ENCODE data around the gene THADA.

THADA gene

GRCh38 chr2:43379494-43379893 lies 216.3 kb downstream of the THADA start:
- no peak for TF ChIP-seq CTCF (IDR thresholded peaks at IDR 0.05; ENCODE audit: insufficient read depth, low read length, poor library complexity, severe bottlenecking)
- TF ChIP-seq EZH2phosphoT487 (conservative IDR thresholded peaks at IDR 0.05; ENCODE audit: low read length): no peak
- Histone ChIP-seq H3K27ac (ENCODE audit: low read depth, low read length) (no peak overlapping the region), H3K9me3 (ENCODE audit: insufficient read depth, low read length) (no peaks in the 10 kb centered on the region), H3K36me3 (ENCODE audit: low read length) (no peaks in the 10 kb centered on the region), H4K20me1 (ENCODE audit: low read depth, low read length) (no peaks in the 10 kb centered on the region), H3K9me2 (replicated peaks; ENCODE audit: insufficient read depth, low read length) (no peaks in the 10 kb centered on the region), H3K79me2 (ENCODE audit: insufficient read depth, low read length) (no peaks in the 10 kb centered on the region), H3K4me2 (ENCODE audit: low read depth, low read length, poor library complexity, severe bottlenecking) (no peak overlapping the region), H3K9ac (ENCODE audit: low read length) (no peak overlapping the region), H3K4me3 (ENCODE audit: insufficient read depth, low read length, poor library complexity, severe bottlenecking) (no peak overlapping the region), H3K27me3 (ENCODE audit: low read length) (no peaks in the 10 kb centered on the region), H3F3A (ENCODE audit: insufficient read depth) (no peaks in the 10 kb centered on the region), H2AFZ (ENCODE audit: low read depth, low read length, severe bottlenecking) (no peak overlapping the region)

- no peaks in the 10 kb centered on the region for H3K27me3 ChIP-seq (ENCODE audit: low read length)
- H3K9me2 ChIP-seq (replicated peaks; ENCODE audit: insufficient read depth, low read length): no peaks in the 10 kb centered on the region
- H3K36me3 ChIP-seq (ENCODE audit: low read length): no peaks in the 10 kb centered on the region
- H2AFZ ChIP-seq (ENCODE audit: low read depth, low read length, severe bottlenecking): no peak overlapping the region
- H3K4me3 ChIP-seq (ENCODE audit: insufficient read depth, low read length, poor library complexity, severe bottlenecking): no peak overlapping the region
- no peaks in the 10 kb centered on the region for H4K20me1 ChIP-seq (ENCODE audit: low read depth, low read length)
- TF ChIP-seq EZH2phosphoT487 (conservative IDR thresholded peaks at IDR 0.05; ENCODE audit: low read length): no peak
- no peak overlapping the region for H3K9ac ChIP-seq (ENCODE audit: low read length)
- no peaks in the 10 kb centered on the region for H3F3A ChIP-seq (ENCODE audit: insufficient read depth)
- no peak overlapping the region for H3K4me2 ChIP-seq (ENCODE audit: low read depth, low read length, poor library complexity, severe bottlenecking)
- no peaks in the 10 kb centered on the region for H3K79me2 ChIP-seq (ENCODE audit: insufficient read depth, low read length)
- no peak overlapping the region for H3K27ac ChIP-seq (ENCODE audit: low read depth, low read length)
- no peaks in the 10 kb centered on the region for H3K9me3 ChIP-seq (ENCODE audit: insufficient read depth, low read length)
Measured at GRCh38 chr2:43377327-43377726, 218.5 kb downstream of the THADA start.

DNA sequence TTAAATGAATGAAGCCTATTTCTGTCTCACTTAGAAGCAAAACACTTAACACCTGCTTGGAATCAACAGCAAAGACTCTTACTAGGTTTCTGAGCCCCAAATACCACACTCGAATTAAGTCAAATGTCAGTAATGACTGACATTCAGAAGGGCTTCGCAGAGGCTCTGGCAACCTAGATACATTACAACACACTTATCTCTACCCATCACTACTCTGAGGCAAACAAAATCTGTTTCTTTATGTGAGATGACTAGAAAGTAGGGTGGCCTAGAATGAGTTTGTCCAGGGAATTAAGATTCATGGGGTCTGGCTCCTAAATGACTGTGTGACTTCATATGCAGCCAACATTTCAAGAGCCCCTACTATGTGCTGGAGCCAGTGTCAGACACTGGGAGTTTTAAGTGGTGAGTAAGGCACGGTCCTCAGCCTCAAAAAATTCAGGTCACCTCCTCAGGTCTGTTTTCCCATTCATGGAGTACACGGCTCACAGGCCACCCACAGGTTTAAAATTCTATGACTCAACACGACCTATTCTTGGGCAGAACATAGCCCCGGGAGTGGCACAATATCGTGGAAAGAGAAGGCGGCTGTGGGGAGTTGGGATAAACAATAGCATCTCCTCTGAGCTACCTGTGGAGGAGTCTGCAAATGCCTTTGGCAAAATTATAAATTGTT lies 219.2 kb downstream of the THADA start:
- H3K9me2 ChIP-seq (replicated peaks; ENCODE audit: insufficient read depth, low read length): no peaks in the 10 kb centered on the region
- H3K36me3 ChIP-seq (ENCODE audit: low read length): no peaks in the 10 kb centered on the region
- H3K4me3 ChIP-seq (ENCODE audit: insufficient read depth, low read length, poor library complexity, severe bottlenecking): no peak overlapping the region
- H4K20me1 ChIP-seq (ENCODE audit: low read depth, low read length): no peaks in the 10 kb centered on the region
- H3K27ac ChIP-seq (ENCODE audit: low read depth, low read length): no peak overlapping the region
- TF ChIP-seq EZH2phosphoT487 (conservative IDR thresholded peaks at IDR 0.05; ENCODE audit: low read length): no peak
- no peak for TF ChIP-seq CTCF (IDR thresholded peaks at IDR 0.05; ENCODE audit: insufficient read depth, low read length, poor library complexity, severe bottlenecking)
- no peaks in the 10 kb centered on the region for H3K79me2 ChIP-seq (ENCODE audit: insufficient read depth, low read length)
- no peaks in the 10 kb centered on the region for H3K9me3 ChIP-seq (ENCODE audit: insufficient read depth, low read length)
- no peak overlapping the region for H3K4me2 ChIP-seq (ENCODE audit: low read depth, low read length, poor library complexity, severe bottlenecking)
- no peaks in the 10 kb centered on the region for H3K27me3 ChIP-seq (ENCODE audit: low read length)
- no peaks in the 10 kb centered on the region for H3F3A ChIP-seq (ENCODE audit: insufficient read depth)
- no peak overlapping the region for H2AFZ ChIP-seq (ENCODE audit: low read depth, low read length, severe bottlenecking)
- no peak overlapping the region for H3K9ac ChIP-seq (ENCODE audit: low read length)

DNA sequence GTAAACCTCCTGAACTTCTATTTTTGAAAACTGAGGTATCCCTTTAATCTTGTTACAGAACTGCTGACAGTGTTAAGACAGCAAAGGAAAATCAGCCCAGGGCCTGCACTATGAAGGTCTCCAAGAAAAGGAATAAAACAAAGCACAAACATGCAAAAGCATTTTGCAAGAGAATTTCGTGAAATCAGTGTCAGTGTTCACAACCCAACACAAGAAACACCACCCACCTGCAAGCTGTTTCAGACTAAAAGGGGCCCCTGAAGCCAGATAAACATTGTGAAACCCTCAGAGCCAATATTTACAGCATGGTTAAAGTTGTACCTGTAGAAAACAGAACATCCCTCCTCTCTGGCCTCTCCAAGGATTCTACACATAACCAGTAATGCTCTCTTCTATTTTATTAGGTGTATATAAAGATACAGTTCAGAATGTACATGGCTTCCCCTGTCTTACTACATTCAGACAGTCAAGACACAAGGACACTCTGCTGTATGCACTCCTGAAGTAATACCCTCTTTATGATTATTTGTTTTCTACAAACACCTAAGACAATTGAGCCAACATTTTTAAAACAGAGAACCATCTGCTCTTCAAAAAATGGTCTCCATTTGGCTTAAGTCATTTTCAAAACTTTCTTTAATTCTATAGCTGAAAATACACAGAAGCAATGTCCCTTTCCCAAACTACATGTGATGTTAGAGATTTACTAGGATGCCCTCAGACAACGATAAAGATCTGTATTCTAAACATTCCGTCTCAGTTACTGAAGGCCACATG lies 219.9 kb downstream of the THADA start:
- Histone ChIP-seq H3K27ac (ENCODE audit: low read depth, low read length) (no peak overlapping the region), H2AFZ (ENCODE audit: low read depth, low read length, severe bottlenecking) (no peak overlapping the region), H3F3A (ENCODE audit: insufficient read depth) (no peaks in the 10 kb centered on the region; the same call in 1 of the 2 replicates)

More for the DNA sequence above, 219.9 kb downstream of the THADA start:
- Histone ChIP-seq H4K20me1 (ENCODE audit: low read depth, low read length) (no peaks in the 10 kb centered on the region), H3K9ac (ENCODE audit: low read length) (no peak overlapping the region), H3K4me2 (ENCODE audit: low read depth, low read length, poor library complexity, severe bottlenecking) (no peak overlapping the region), H3K79me2 (ENCODE audit: insufficient read depth, low read length) (no peaks in the 10 kb centered on the region), H3K4me3 (ENCODE audit: insufficient read depth, low read length, poor library complexity, severe bottlenecking) (no peak overlapping the region), H3K9me2 (replicated peaks; ENCODE audit: insufficient read depth, low read length) (no peaks in the 10 kb centered on the region), H3K9me3 (ENCODE audit: insufficient read depth, low read length) (no peaks in the 10 kb centered on the region), H3K36me3 (ENCODE audit: low read length) (no peaks in the 10 kb centered on the region), H3K27me3 (ENCODE audit: low read length) (no peaks in the 10 kb centered on the region)
- TF ChIP-seq EZH2phosphoT487 (conservative IDR thresholded peaks at IDR 0.05; ENCODE audit: low read length): no peak
- no peak for TF ChIP-seq CTCF (IDR thresholded peaks at IDR 0.05; ENCODE audit: insufficient read depth, low read length, poor library complexity, severe bottlenecking)
